HCT116 (cell line): ENCODE data around the gene ANTXRL. TPM values are rescaled to one million over a fixed set of nuclear protein-coding genes. Genes with fewer than 3 reads are reported as not detected.

Source experiments
- ATAC-seq: fragments of 200-7000 bp; cut with Tn5 transposase; 2 replicates; pipeline ENCODE4 v1.9.1; 2020; ENCODE audit warnings: mild to moderate bottlenecking, moderate library complexity
- BruUV-seq: library from RNA; stranded (reverse); fragments of 400-500 nt; replicated peaks from 2 replicates; lab custom pipeline; 2021; lab: Mats Ljungman, UMichigan
- CTCF ChIA-PET: fragments of 300-600 bp; sonication (Branson Sonifier 250); formaldehyde crosslinking; loops from one replicate; lab custom pipeline; 2021; ENCODE audit warnings: antibody characterized with exemption; lab: Charles Lee
- POLR2A ChIA-PET: fragments of 300-600, 350-600 bp; sonication (Branson Sonifier 250); formaldehyde crosslinking; loops from one replicate; lab custom pipeline; 2021; ENCODE audit warnings: antibody characterized with exemption; lab: Charles Lee
- RAD21 ChIA-PET, 2 experiments: fragments of 300-600 bp; sonication (Branson Sonifier 250); formaldehyde crosslinking; loops; one replicate each; lab custom pipeline; 2023; ENCODE audit warnings: low total read pairs in 2 of 2; ENCODE audit not compliant: uncharacterized antibody in 2 of 2, unreplicated experiment in 2 of 2, low non-redundant PET in 1 of 2; lab: Charles Lee
- DNase-seq: peaks from one replicate; pipeline ENCODE4 v3.0.0-alpha.2; 2010; ENCODE audit warnings: low read depth, low spot score
- H2AFZ ChIP-seq: fragments of 200-600 bp; shearing (Covaris generic), sonication (generic); 2 replicates; pipeline ENCODE4 v1.6.1; 2017; ENCODE audit warnings: low read depth, mixed run types, mixed read lengths, antibody characterized with exemption, low read length; ENCODE audit not compliant: poor library complexity, severe bottlenecking
- H3K27ac ChIP-seq: 2 replicates; pipeline ENCODE4 v1.5.1; 2012; ENCODE audit warnings: low read depth, low read length
- H3K27me3 ChIP-seq: fragments of 200-600 bp; sonication (generic); 2 replicates; pipeline ENCODE4 v1.6.1; 2016; ENCODE audit warnings: mixed run types, low read length, mixed read lengths; ENCODE audit not compliant: insufficient read depth
- H3K36me3 ChIP-seq, 2 experiments: fragments of 200-500 bp in 1 of 2; fragments of 200-600 bp in 1 of 2; sonication (Bioruptor generic) in 1 of 2; sonication (generic) in 1 of 2; 2 replicates each; pipeline versions ENCODE4 v1.5.1 to v1.6.1; 2014 to 2016; ENCODE audit warnings: low read length in 2 of 2, inconsistent platforms in 1 of 2, mixed read lengths in 1 of 2, mixed run types in 1 of 2; ENCODE audit not compliant: insufficient read depth in 2 of 2, control insufficient read depth in 1 of 2
- H3K4me1 ChIP-seq, 2 experiments: fragments of 200-600 bp in 1 of 2; sonication (generic) in 1 of 2; 2 replicates each; pipeline versions ENCODE4 v1.5.1 to v1.6.1; 2012 to 2017; ENCODE audit warnings: low read length in 2 of 2, inconsistent platforms in 1 of 2, mild to moderate bottlenecking in 1 of 2, mixed read lengths in 1 of 2, mixed run types in 1 of 2, moderate library complexity in 1 of 2; ENCODE audit not compliant: insufficient read depth in 2 of 2, control insufficient read depth in 1 of 2
- H3K4me2 ChIP-seq: fragments of 200-600 bp; sonication (generic); 2 replicates; pipeline ENCODE4 v1.6.1; 2017; ENCODE audit warnings: mixed run types, low read length, mixed read lengths
- H3K4me3 ChIP-seq, 2 experiments: fragments of 200-600 bp in 1 of 2; sonication (generic) in 1 of 2; replicated peaks in 1 of 2; 2 replicates each; pipeline ENCODE4 v1.5.1; 2011 to 2016; ENCODE audit warnings: low read length in 2 of 2, control low read depth in 1 of 2, low read depth in 1 of 2, mild to moderate bottlenecking in 1 of 2, mixed read lengths in 1 of 2, mixed run types in 1 of 2
- H3K79me2 ChIP-seq: fragments of 200-600 bp; sonication (generic); 2 replicates; pipeline ENCODE4 v1.6.1; 2017; ENCODE audit warnings: mild to moderate bottlenecking, mixed run types, low read length, moderate library complexity, mixed read lengths; ENCODE audit not compliant: insufficient read depth
- H3K9ac ChIP-seq: fragments of 200-600 bp; sonication (generic); 2 replicates; pipeline ENCODE4 v1.6.1; 2016; ENCODE audit warnings: low read length, mixed read lengths
- H3K9me2 ChIP-seq: fragments of 200-600 bp; sonication (generic), shearing (Covaris generic); 2 replicates; pipeline ENCODE4 v1.6.1; 2017; ENCODE audit warnings: mixed run types, mild to moderate bottlenecking, moderate library complexity; ENCODE audit not compliant: insufficient read depth
- H3K9me3 ChIP-seq, 2 experiments: fragments of 200-500 bp in 1 of 2; fragments of 200-600 bp in 1 of 2; sonication (Bioruptor generic) in 1 of 2; sonication (generic) in 1 of 2; 2 replicates each; pipeline ENCODE4 v1.6.1; 2014 to 2017; ENCODE audit warnings: low read length in 2 of 2, mixed read lengths in 2 of 2, inconsistent platforms in 1 of 2, low read depth in 1 of 2, mild to moderate bottlenecking in 1 of 2, mixed run types in 1 of 2, moderate library complexity in 1 of 2; ENCODE audit not compliant: control insufficient read depth in 1 of 2, insufficient read depth in 1 of 2
- H4K20me1 ChIP-seq: fragments of 200-600 bp; sonication (generic), shearing (Covaris generic); 2 replicates; pipeline ENCODE4 v1.6.1; 2017; ENCODE audit warnings: mixed run types, mild to moderate bottlenecking, moderate library complexity; ENCODE audit not compliant: insufficient read depth
- CBX3 ChIP-seq: IDR thresholded peaks from 2 replicates; pipeline ENCODE4 v1.6.1; 2012; ENCODE audit warnings: low read depth
- CEBPB ChIP-seq: IDR thresholded peaks from 2 replicates; pipeline ENCODE4 v1.6.1; 2012; ENCODE audit warnings: low read depth
- EGR1 ChIP-seq: IDR thresholded peaks from 2 replicates; pipeline ENCODE4 v1.6.1; 2012; ENCODE audit warnings: low read depth
- EZH2 ChIP-seq: fragments of 200-600 bp; sonication (generic); IDR thresholded peaks from 2 replicates; pipeline ENCODE4 v1.6.1; 2017; ENCODE audit warnings: antibody characterized with exemption, mixed run types
- EZH2phosphoT487 ChIP-seq: fragments of 200-600 bp; IDR thresholded peaks from 2 replicates; pipeline ENCODE4 v1.6.1; 2018; ENCODE audit warnings: antibody characterized with exemption, borderline replicate concordance
- FOSL1 ChIP-seq: IDR thresholded peaks from 2 replicates; pipeline ENCODE4 v1.6.1; 2012; ENCODE audit warnings: low read depth
- JUND ChIP-seq: IDR thresholded peaks from 2 replicates; pipeline ENCODE4 v1.6.1; 2012
- POLR2A ChIP-seq: IDR thresholded peaks from 2 replicates; pipeline ENCODE4 v1.7.0; 2011; ENCODE audit warnings: borderline replicate concordance; ENCODE audit not compliant: insufficient read depth, insufficient read length; ENCODE audit errors: extremely low read depth
- RAD21 ChIP-seq: IDR thresholded peaks from 2 replicates; pipeline ENCODE4 v1.6.1; 2012; ENCODE audit warnings: low read depth, mild to moderate bottlenecking
- SRF ChIP-seq: IDR thresholded peaks from 2 replicates; pipeline ENCODE4 v1.6.1; 2012; ENCODE audit warnings: low read depth
- YY1 ChIP-seq: IDR thresholded peaks from 2 replicates; pipeline ENCODE4 v1.6.1; 2011; ENCODE audit warnings: low read length, low read depth, moderate library complexity, mild to moderate bottlenecking; ENCODE audit not compliant: insufficient replicate concordance; ENCODE audit errors: extremely low read depth
- ZFX ChIP-seq: fragments of 450-650 bp; IDR thresholded peaks from 2 replicates; pipeline ENCODE4 v1.6.1; 2017
- ZNF274 ChIP-seq: fragments of 200-500 bp; sonication (Bioruptor generic); IDR thresholded peaks from 2 replicates; pipeline ENCODE4 v1.6.1; 2014; ENCODE audit warnings: mild to moderate bottlenecking, low read depth, low read length, inconsistent platforms
- intact Hi-C: fragments of 100-400 bp; cut with micrococcal nuclease; formaldehyde crosslinking; loops from 2 replicates; pipeline ENCODE4 v1.10.0; 2022
- total RNA-seq: library from RNA; stranded (reverse); gene quantifications from one replicate; pipeline ENCODE4 v1.2.1, GENCODE V29; 2021; ENCODE audit not compliant: unreplicated experiment
- TF ChIP-seq, protein P1 (sequence below): IDR thresholded peaks from 2 replicates; pipeline ENCODE4 v1.6.1; 2012
- TF ChIP-seq, protein P2 (sequence below): IDR thresholded peaks from 2 replicates; pipeline ENCODE4 v1.6.1; 2012
- TF ChIP-seq, protein P3 (sequence below): IDR thresholded peaks from 2 replicates; pipeline ENCODE4 v1.6.1; 2012; ENCODE audit warnings: low read depth
- TF ChIP-seq, protein P4 (sequence below): IDR thresholded peaks from 2 replicates; pipeline ENCODE4 v1.6.1; 2011; ENCODE audit warnings: mild to moderate bottlenecking, low read length, moderate library complexity; ENCODE audit not compliant: insufficient replicate concordance; ENCODE audit errors: extremely low read depth

ANTXRL gene
- total RNA-seq, 1 experiment from 2014 or later = not detected

DNA sequence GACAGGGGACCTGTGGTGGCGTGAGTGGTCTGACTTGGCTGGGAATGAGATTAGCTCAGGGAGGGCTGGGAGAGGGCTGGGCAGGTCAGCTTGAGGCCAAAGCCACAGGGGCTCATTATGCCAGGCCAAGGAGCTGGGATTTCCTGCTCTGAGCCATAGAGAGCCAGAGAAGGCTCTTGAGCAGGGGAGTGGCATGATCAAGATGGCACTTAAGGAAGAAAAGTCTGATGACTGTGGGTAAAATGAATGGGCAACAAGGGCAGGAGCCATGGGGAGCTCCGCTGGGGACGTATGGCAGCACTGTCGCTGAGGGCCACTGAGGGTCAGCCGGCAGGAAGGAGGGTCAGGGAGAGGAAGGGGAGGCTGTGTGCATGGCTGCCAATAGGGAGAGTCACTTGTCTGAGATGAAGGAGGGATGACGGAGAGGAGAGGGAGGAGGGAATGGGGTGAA, 5.8 kb downstream of the ANTXRL start:
- Histone ChIP-seq H3K36me3 (no peaks in the 10 kb centered on the region), H3K27me3 (no peaks in the 10 kb centered on the region), H3K4me1 (peaks cover 0 to 12% of the 10 kb centered on the region in 2 experiments; a peak in 2 of 4 replicates), H3K4me2 (peak overlapping the region; percentile 12; the same call in 1 of the 2 replicates), H2AFZ (no peak overlapping the region), H3K79me2 (no peaks in the 10 kb centered on the region), H3K27ac (no peak overlapping the region), H3K4me3 (no peak overlapping the region), H3K9me2 (no peaks in the 10 kb centered on the region), H3K9me3 (no peaks in the 10 kb centered on the region), H3K9ac (no peak overlapping the region), H4K20me1 (no peaks in the 10 kb centered on the region)
- no peak for TF ChIP-seq JUND
- no peak for TF ChIP-seq SRF
- intact Hi-C loops = no loop called here
- ChIA-PET POLR2A (no interaction called here), RAD21 (no interaction called here), CTCF (no interaction called here)
- ATAC-seq (no peak), DNase-seq (no peak)
- no TSS peak for BruUV-seq

DNA sequence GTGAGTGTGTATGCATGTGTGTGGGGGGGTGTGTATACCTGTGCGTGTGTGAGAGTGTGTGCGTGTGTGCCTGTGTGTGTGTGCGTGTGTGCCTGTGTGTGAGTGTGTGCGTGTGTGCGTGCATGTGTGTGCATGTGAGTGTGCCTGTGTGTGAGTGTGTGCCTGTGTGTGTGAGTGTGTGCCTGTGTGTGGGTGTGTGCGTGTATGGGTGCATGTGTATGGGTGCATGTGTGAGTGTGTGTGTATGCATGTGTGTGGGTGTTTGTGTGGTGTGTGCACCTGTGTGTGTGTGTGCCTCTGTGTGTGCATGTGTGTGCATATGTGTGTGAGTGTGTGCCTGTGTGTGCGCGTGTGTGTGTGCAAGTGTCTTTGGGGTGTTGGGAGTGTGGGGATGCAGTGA, 6.4 kb downstream of the ANTXRL start:
- RAD21 ChIA-PET = no interaction called here
- Histone ChIP-seq H4K20me1 (no peaks in the 10 kb centered on the region), H3K4me3 (no peak overlapping the region), H3K27me3 (no peaks in the 10 kb centered on the region), H3K36me3 (no peaks in the 10 kb centered on the region), H3K79me2 (no peaks in the 10 kb centered on the region), H3K9me2 (no peaks in the 10 kb centered on the region), H3K27ac (no peak overlapping the region), H3K4me2 (no peak overlapping the region), H3K9me3 (no peaks in the 10 kb centered on the region), H3K9ac (no peak overlapping the region), H3K4me1 (peaks cover 0 to 12% of the 10 kb centered on the region in 2 experiments; a peak in 2 of 4 replicates), H2AFZ (no peak overlapping the region)
- DNase-seq (no peak), ATAC-seq (no peak)
- CTCF ChIA-PET = no interaction called here
- no TSS peak for BruUV-seq
- intact Hi-C loops = no loop called here
- POLR2A ChIA-PET = no interaction called here
- TF ChIP-seq, protein P1, sequence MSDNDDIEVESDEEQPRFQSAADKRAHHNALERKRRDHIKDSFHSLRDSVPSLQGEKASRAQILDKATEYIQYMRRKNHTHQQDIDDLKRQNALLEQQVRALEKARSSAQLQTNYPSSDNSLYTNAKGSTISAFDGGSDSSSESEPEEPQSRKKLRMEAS = no peak
- TF ChIP-seq, protein P2, sequence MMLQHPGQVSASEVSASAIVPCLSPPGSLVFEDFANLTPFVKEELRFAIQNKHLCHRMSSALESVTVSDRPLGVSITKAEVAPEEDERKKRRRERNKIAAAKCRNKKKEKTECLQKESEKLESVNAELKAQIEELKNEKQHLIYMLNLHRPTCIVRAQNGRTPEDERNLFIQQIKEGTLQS = no peak
- TF ChIP-seq EZH2phosphoT487 (no peak), SRF (no peak), EZH2 (no peak), CBX3 (no peak), YY1 (no peak), ZFX (no peak), POLR2A (no peak), ZNF274 (no peak), CEBPB (no peak), EGR1 (no peak), FOSL1 (no peak), RAD21 (no peak)
- TF ChIP-seq, protein P3, sequence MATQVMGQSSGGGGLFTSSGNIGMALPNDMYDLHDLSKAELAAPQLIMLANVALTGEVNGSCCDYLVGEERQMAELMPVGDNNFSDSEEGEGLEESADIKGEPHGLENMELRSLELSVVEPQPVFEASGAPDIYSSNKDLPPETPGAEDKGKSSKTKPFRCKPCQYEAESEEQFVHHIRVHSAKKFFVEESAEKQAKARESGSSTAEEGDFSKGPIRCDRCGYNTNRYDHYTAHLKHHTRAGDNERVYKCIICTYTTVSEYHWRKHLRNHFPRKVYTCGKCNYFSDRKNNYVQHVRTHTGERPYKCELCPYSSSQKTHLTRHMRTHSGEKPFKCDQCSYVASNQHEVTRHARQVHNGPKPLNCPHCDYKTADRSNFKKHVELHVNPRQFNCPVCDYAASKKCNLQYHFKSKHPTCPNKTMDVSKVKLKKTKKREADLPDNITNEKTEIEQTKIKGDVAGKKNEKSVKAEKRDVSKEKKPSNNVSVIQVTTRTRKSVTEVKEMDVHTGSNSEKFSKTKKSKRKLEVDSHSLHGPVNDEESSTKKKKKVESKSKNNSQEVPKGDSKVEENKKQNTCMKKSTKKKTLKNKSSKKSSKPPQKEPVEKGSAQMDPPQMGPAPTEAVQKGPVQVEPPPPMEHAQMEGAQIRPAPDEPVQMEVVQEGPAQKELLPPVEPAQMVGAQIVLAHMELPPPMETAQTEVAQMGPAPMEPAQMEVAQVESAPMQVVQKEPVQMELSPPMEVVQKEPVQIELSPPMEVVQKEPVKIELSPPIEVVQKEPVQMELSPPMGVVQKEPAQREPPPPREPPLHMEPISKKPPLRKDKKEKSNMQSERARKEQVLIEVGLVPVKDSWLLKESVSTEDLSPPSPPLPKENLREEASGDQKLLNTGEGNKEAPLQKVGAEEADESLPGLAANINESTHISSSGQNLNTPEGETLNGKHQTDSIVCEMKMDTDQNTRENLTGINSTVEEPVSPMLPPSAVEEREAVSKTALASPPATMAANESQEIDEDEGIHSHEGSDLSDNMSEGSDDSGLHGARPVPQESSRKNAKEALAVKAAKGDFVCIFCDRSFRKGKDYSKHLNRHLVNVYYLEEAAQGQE = no peak
- TF ChIP-seq, protein P4, sequence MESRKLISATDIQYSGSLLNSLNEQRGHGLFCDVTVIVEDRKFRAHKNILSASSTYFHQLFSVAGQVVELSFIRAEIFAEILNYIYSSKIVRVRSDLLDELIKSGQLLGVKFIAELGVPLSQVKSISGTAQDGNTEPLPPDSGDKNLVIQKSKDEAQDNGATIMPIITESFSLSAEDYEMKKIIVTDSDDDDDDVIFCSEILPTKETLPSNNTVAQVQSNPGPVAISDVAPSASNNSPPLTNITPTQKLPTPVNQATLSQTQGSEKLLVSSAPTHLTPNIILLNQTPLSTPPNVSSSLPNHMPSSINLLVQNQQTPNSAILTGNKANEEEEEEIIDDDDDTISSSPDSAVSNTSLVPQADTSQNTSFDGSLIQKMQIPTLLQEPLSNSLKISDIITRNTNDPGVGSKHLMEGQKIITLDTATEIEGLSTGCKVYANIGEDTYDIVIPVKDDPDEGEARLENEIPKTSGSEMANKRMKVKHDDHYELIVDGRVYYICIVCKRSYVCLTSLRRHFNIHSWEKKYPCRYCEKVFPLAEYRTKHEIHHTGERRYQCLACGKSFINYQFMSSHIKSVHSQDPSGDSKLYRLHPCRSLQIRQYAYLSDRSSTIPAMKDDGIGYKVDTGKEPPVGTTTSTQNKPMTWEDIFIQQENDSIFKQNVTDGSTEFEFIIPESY = no peak
